Measurements from ENCODE around the gene ARHGEF19. TPM values are rescaled to one million over a fixed set of nuclear protein-coding genes. Genes with fewer than 3 reads are reported as not detected.

Gene ARHGEF19
- total RNA-seq, 1 experiment from 2014 or later: 21.1 TPM

GRCh38 chr1:16156848-16157495 lies 55.5 kb downstream of the ARHGEF19 start:
- H3K36me3 Mint-ChIP-seq (ENCODE audit: insufficient read depth in 1 of 3, low read depth in 3 of 3): peaks cover 0 to 2% (median 0%) of the 10 kb centered on the region in 3 experiments; a peak in 1 of 7 replicates

More at GRCh38 chr1:16156848-16157495, 55.5 kb downstream of the ARHGEF19 start:
- Histone ChIP-seq H2BK120ac (ENCODE audit: low read depth, low read length, poor library complexity, severe bottlenecking) (no peak overlapping the region), H3K27me3 (ENCODE audit: insufficient read depth, low read length) (no peaks in the 10 kb centered on the region; the same call in 1 of the 2 replicates), H3K79me1 (ENCODE audit: insufficient read depth, low read depth, low read length, poor library complexity, severe bottlenecking) (no peaks in the 10 kb centered on the region), H3T11ph (ENCODE audit: low read length) (no peak overlapping the region), H3K27ac (ENCODE audit: insufficient read length, low read depth, low read length) (no peak overlapping the region), H3K14ac (ENCODE audit: insufficient read depth, low read length) (no peak overlapping the region), H3K4me2 (ENCODE audit: insufficient read depth, insufficient read length, low read length) (no peak overlapping the region), H3K18ac (ENCODE audit: insufficient read length, low read depth, low read length) (no peak overlapping the region), H3K56ac (ENCODE audit: insufficient read length, low read depth, low read length) (no peak overlapping the region), H3K23me2 (ENCODE audit: insufficient read length, low read depth, low read length, poor library complexity, severe bottlenecking) (peaks cover 7% of the 10 kb centered on the region), H3K79me2 (ENCODE audit: insufficient read depth, low read length) (peaks cover 26% of the 10 kb centered on the region; the same call in 1 of the 2 replicates), H2AFZ (ENCODE audit: low read length) (no peak overlapping the region), H3K9me3 (ENCODE audit: control insufficient read depth, low read depth, low read length) (no peaks in the 10 kb centered on the region), H3K23ac (ENCODE audit: insufficient read length, low read depth, low read length) (no peak overlapping the region), H2BK15ac (ENCODE audit: low read depth, low read length) (no peak overlapping the region), H2BK12ac (ENCODE audit: insufficient read length, low read depth, low read length) (no peak overlapping the region), H3K4ac (ENCODE audit: low read depth, low read length) (no peak overlapping the region), H2BK20ac (ENCODE audit: low read depth, low read length, poor library complexity, severe bottlenecking) (no peak overlapping the region), H4K91ac (ENCODE audit: insufficient read length, low read depth, low read length) (no peak overlapping the region), H2BK5ac (ENCODE audit: insufficient read length, low read length) (no peak overlapping the region), H4K20me1 (ENCODE audit: control insufficient read depth, insufficient read depth, insufficient read length) (no peaks in the 10 kb centered on the region), H2AK5ac (ENCODE audit: insufficient read length, low read length) (no peak overlapping the region), H4K8ac (replicated peaks; ENCODE audit: insufficient read length, low read depth, low read length) (no peak overlapping the region), H3K9ac (ENCODE audit: extremely low read depth, insufficient read length, low read length) (no peak overlapping the region), H3K4me1 (ENCODE audit: insufficient read depth, low read length) (peaks cover 5% of the 10 kb centered on the region; the same call in 1 of the 2 replicates), H4K5ac (ENCODE audit: insufficient read length, low read depth, low read length) (no peak overlapping the region)
- TF ChIP-seq CTCF (conservative IDR thresholded peaks at IDR 0.05): no peak
- Mint-ChIP-seq H3K4me1 (peaks cover 35 to 39% of the 10 kb centered on the region in 2 experiments), H3K9me3 (no peaks in the 10 kb centered on the region), H3K27me3 (ENCODE audit: low read depth) (peaks cover 39% of the 10 kb centered on the region), H3K27ac (no peak overlapping the region), H3K4me3 (peak overlapping the region; percentile 88 to 95)
- DNase-seq: no peak
- WGBS (ENCODE audit: extremely low coverage, insufficient read length, low lambda C conversion rate): no CpG with 5 or more reads among the region's 13 CpGs
